HG03342 (cell line): ENCODE measurements around the gene VKORC1.
A peak's percentile ranks its signal among the peaks of the same experiment; 100 is the strongest.
"Not testable (repeated sequence)": the region's sequence is repeated elsewhere in the genome, so short reads cannot be mapped to it uniquely, and the experiment has no call there.

ENCODE experiments used
- ATAC-seq: cut with Tn5 transposase; IDR thresholded peaks from one replicate; pipeline ENCODE4 v1.9.1; 2021; ENCODE audit warnings: mild to moderate bottlenecking, moderate library complexity; ENCODE audit not compliant: unreplicated experiment

VKORC1 gene

GRCh38 chr16:31094424-31095120 lies at the start of gene VKORC1:
VKORC1 (minus strand) TSS chr16:31094797; CDS start chr16:31094729, 68 bp downstream.
- peak; percentile 75 for ATAC-seq

- ATAC-seq = no peak
Observed at GRCh38 chr16:31143694-31144148, 49.1 kb upstream of the VKORC1 start.

- ATAC-seq = no peak
Observed at GRCh38 chr16:31143011-31143693, 48.6 kb upstream of the VKORC1 start.

GRCh38 chr16:31142109-31143010 lies 47.8 kb upstream of the VKORC1 start:
- ATAC-seq = peak; percentile 83

GRCh38 chr16:31141489-31142108 lies 47.0 kb upstream of the VKORC1 start:
- ATAC-seq = no peak

- not testable (repeated sequence) for ATAC-seq
Observed at GRCh38 chr16:31141071-31141469, 46.5 kb upstream of the VKORC1 start.

- ATAC-seq = no peak
Observed at GRCh38 chr16:31138621-31139578, 44.3 kb upstream of the VKORC1 start.

- not testable (repeated sequence) for ATAC-seq
Observed at GRCh38 chr16:31136822-31137499, 42.4 kb upstream of the VKORC1 start.

GRCh38 chr16:31136287-31136662 lies 41.7 kb upstream of the VKORC1 start:
- no peak for ATAC-seq

- no peak for ATAC-seq
Observed at GRCh38 chr16:31135535-31136286, 41.1 kb upstream of the VKORC1 start, which contains the start of gene PRSS8. PRSS8 (minus strand) TSS chr16:31135727; CDS start chr16:31135498, 229 bp downstream.

GRCh38 chr16:31134625-31135534 lies 40.3 kb upstream of the VKORC1 start:
- no peak for ATAC-seq

- no peak for ATAC-seq
Observed at GRCh38 chr16:31134091-31134571, 39.5 kb upstream of the VKORC1 start.

- no peak for ATAC-seq
Observed at GRCh38 chr16:31133046-31133501, 38.5 kb upstream of the VKORC1 start.

- no peak for ATAC-seq
Observed at GRCh38 chr16:31132303-31132979, 37.8 kb upstream of the VKORC1 start.

- ATAC-seq = no peak
Observed at GRCh38 chr16:31131841-31132271, 37.3 kb upstream of the VKORC1 start.

- no peak for ATAC-seq
Observed at GRCh38 chr16:31131416-31131815, 36.8 kb upstream of the VKORC1 start.
